ENCODE results near the gene PRDM16.
"Not testable (repeated sequence)": the region's sequence is repeated elsewhere in the genome, so short reads cannot be mapped to it uniquely, and the experiment has no call there.

The PRDM16 gene

DNA sequence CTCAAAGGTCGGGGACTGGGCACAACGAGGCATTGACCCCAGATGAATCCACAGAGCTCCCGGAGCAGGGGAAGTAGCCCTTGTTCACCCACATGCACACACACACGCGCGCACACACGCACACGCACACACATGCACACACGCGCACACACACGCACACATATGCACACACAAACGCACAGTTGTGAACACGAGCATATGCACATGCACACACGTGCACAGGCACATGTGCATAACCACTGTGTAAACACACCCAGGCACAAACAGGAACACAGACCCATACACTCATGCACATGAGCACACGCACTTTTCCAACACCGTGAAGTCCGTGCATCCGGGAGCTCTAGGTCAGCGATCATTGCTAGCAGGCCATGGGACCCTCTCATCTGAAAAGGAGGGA is 208.6 kb downstream of the PRDM16 start:
- no peaks in the 10 kb centered on the region for H3K4me1 ChIP-seq (ENCODE audit: insufficient read depth, low read length)
- WGBS, result 95% methylated on average over 19 of the region's 19 CpGs
- H3K9ac ChIP-seq (ENCODE audit: low read depth, low read length), result no peak overlapping the region
- no peak overlapping the region for H3K27ac ChIP-seq (ENCODE audit: low read depth, low read length)
- H3K36me3 ChIP-seq (ENCODE audit: insufficient read depth, low read length), result no peaks in the 10 kb centered on the region
- no peaks in the 10 kb centered on the region for H3K27me3 ChIP-seq (ENCODE audit: insufficient read depth, low read length)
- H3K4me3 ChIP-seq (ENCODE audit: low read length), result no peak overlapping the region
- no peaks in the 10 kb centered on the region for H3K9me3 ChIP-seq (ENCODE audit: insufficient read depth, low read depth, low read length)

GRCh38 chr1:3278416-3279181 is 209.6 kb downstream of the PRDM16 start:
- 95% methylated on average over 37 of the region's 37 CpGs for WGBS
- Histone ChIP-seq H3K4me1 (ENCODE audit: insufficient read depth, low read length) (no peaks in the 10 kb centered on the region), H3K27ac (ENCODE audit: low read depth, low read length) (no peak overlapping the region), H3K4me3 (ENCODE audit: low read length) (no peak overlapping the region), H3K9ac (ENCODE audit: low read depth, low read length) (no peak overlapping the region), H3K27me3 (ENCODE audit: insufficient read depth, low read length) (no peaks in the 10 kb centered on the region; the same call in 1 of the 2 replicates), H3K9me3 (ENCODE audit: insufficient read depth, low read depth, low read length) (no peaks in the 10 kb centered on the region), H3K36me3 (ENCODE audit: insufficient read depth, low read length) (no peaks in the 10 kb centered on the region)

DNA sequence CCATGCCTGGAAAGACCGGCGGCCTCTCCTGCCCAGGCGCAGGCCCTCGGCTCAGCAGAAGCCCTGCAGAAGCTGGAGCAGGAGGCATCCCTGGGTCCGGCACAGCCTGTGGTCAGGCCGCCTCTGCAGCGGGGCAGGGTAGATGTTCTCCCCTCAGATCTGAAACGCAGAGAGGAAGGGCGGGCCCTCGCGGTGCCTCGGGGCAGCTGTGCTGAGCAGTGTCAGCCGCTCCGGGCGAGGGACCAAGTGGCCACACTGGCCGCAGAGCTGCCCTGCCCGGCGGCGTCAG is 210.1 kb downstream of the PRDM16 start:
- H3K27me3 ChIP-seq (ENCODE audit: insufficient read depth, low read length), result no peaks in the 10 kb centered on the region; the same call in 1 of the 2 replicates
- no peaks in the 10 kb centered on the region for H3K9me3 ChIP-seq (ENCODE audit: insufficient read depth, low read depth, low read length)
- no peak overlapping the region for H3K9ac ChIP-seq (ENCODE audit: low read depth, low read length)
- H3K36me3 ChIP-seq (ENCODE audit: insufficient read depth, low read length), result no peaks in the 10 kb centered on the region
- H3K27ac ChIP-seq (ENCODE audit: low read depth, low read length), result no peak overlapping the region
- H3K4me3 ChIP-seq (ENCODE audit: low read length), result no peak overlapping the region
- no peaks in the 10 kb centered on the region for H3K4me1 ChIP-seq (ENCODE audit: insufficient read depth, low read length)
- 94% methylated on average over 19 of the region's 19 CpGs for WGBS

GRCh38 chr1:3281735-3282134 is 212.7 kb downstream of the PRDM16 start:
- H3K9ac ChIP-seq (ENCODE audit: low read depth, low read length), result no peak overlapping the region
- no peaks in the 10 kb centered on the region for H3K9me3 ChIP-seq (ENCODE audit: insufficient read depth, low read depth, low read length)
- 92% methylated on average over 8 of the region's 8 CpGs for WGBS
- H3K27me3 ChIP-seq (ENCODE audit: insufficient read depth, low read length), result no peaks in the 10 kb centered on the region; the same call in 1 of the 2 replicates
- H3K27ac ChIP-seq (ENCODE audit: low read depth, low read length), result no peak overlapping the region
- H3K36me3 ChIP-seq (ENCODE audit: insufficient read depth, low read length), result no peaks in the 10 kb centered on the region
- peaks cover 6% of the 10 kb centered on the region; the same call in 1 of the 2 replicates for H3K4me1 ChIP-seq (ENCODE audit: insufficient read depth, low read length)
- H3K4me3 ChIP-seq (ENCODE audit: low read length), result no peak overlapping the region

GRCh38 chr1:3282186-3282585 is 213.2 kb downstream of the PRDM16 start:
- H3K4me1 ChIP-seq (ENCODE audit: insufficient read depth, low read length), result peaks cover 6% of the 10 kb centered on the region; the same call in 1 of the 2 replicates
- H3K36me3 ChIP-seq (ENCODE audit: insufficient read depth, low read length), result no peaks in the 10 kb centered on the region
- no peak overlapping the region for H3K4me3 ChIP-seq (ENCODE audit: low read length)
- whole genome bisulfite sequencing, result 92% methylated on average over 9 of the region's 9 CpGs
- H3K9me3 ChIP-seq (ENCODE audit: insufficient read depth, low read depth, low read length), result no peaks in the 10 kb centered on the region
- no peaks in the 10 kb centered on the region; the same call in 1 of the 2 replicates for H3K27me3 ChIP-seq (ENCODE audit: insufficient read depth, low read length)
- no peak overlapping the region for H3K27ac ChIP-seq (ENCODE audit: low read depth, low read length)
- no peak overlapping the region for H3K9ac ChIP-seq (ENCODE audit: low read depth, low read length)

- Histone ChIP-seq H3K27ac (ENCODE audit: low read depth, low read length) (no peak overlapping the region), H3K9ac (ENCODE audit: low read depth, low read length) (no peak overlapping the region), H3K36me3 (ENCODE audit: insufficient read depth, low read length) (no peaks in the 10 kb centered on the region), H3K9me3 (ENCODE audit: insufficient read depth, low read depth, low read length) (no peaks in the 10 kb centered on the region), H3K4me1 (ENCODE audit: insufficient read depth, low read length) (peaks cover 6% of the 10 kb centered on the region; the same call in 1 of the 2 replicates), H3K27me3 (ENCODE audit: insufficient read depth, low read length) (no peaks in the 10 kb centered on the region; the same call in 1 of the 2 replicates), H3K4me3 (ENCODE audit: low read length) (no peak overlapping the region)
- WGBS, result 93% methylated on average over 24 of the region's 24 CpGs
Observed at GRCh38 chr1:3282656-3283430, 213.8 kb downstream of the PRDM16 start.

DNA sequence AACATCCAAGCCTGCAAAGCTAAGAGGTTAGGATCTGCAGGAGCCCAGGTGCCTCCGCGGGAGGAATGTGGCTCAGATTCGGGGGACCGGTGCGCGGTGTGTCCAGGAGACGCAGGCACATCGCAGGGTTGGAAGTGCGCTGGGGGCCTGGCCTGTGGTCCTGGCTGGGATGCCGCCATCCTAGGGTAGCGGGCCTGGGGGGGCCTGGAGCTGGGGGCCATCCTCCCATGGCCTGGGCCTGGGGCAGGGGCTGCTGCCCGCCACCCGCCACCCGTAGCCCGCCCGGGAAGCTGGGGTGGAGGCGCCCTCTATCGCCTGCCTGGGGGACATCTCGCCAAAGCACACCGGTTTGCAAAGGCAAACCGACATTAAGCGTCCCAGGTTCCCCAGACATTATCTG is 214.8 kb downstream of the PRDM16 start:
- WGBS, result 49% methylated on average over 22 of the region's 22 CpGs
- no peak overlapping the region for H3K27ac ChIP-seq (ENCODE audit: low read depth, low read length)

GRCh38 chr1:3284691-3285090 is 215.7 kb downstream of the PRDM16 start:
- Histone ChIP-seq H3K27ac (ENCODE audit: low read depth, low read length) (no peak overlapping the region), H3K4me1 (ENCODE audit: insufficient read depth, low read length) (peaks cover 6% of the 10 kb centered on the region; the same call in 1 of the 2 replicates), H3K9me3 (ENCODE audit: insufficient read depth, low read depth, low read length) (no peaks in the 10 kb centered on the region), H3K27me3 (ENCODE audit: insufficient read depth, low read length) (no peaks in the 10 kb centered on the region; the same call in 1 of the 2 replicates), H3K9ac (ENCODE audit: low read depth, low read length) (no peak overlapping the region), H3K4me3 (ENCODE audit: low read length) (no peak overlapping the region), H3K36me3 (ENCODE audit: insufficient read depth, low read length) (no peaks in the 10 kb centered on the region)
- WGBS, result 94% methylated on average over 15 of the region's 15 CpGs

More for the DNA sequence above, 214.8 kb downstream of the PRDM16 start:
- Histone ChIP-seq H3K4me3 (ENCODE audit: low read length) (no peak overlapping the region), H3K9ac (ENCODE audit: low read depth, low read length) (no peak overlapping the region), H3K4me1 (ENCODE audit: insufficient read depth, low read length) (peaks cover 6% of the 10 kb centered on the region; the same call in 1 of the 2 replicates), H3K27me3 (ENCODE audit: insufficient read depth, low read length) (no peaks in the 10 kb centered on the region; the same call in 1 of the 2 replicates), H3K36me3 (ENCODE audit: insufficient read depth, low read length) (no peaks in the 10 kb centered on the region), H3K9me3 (ENCODE audit: insufficient read depth, low read depth, low read length) (no peaks in the 10 kb centered on the region)

GRCh38 chr1:3285106-3285740 is 216.2 kb downstream of the PRDM16 start:
- WGBS, result 89% methylated on average over 19 of the region's 19 CpGs
- Histone ChIP-seq H3K36me3 (ENCODE audit: insufficient read depth, low read length) (no peaks in the 10 kb centered on the region), H3K27me3 (ENCODE audit: insufficient read depth, low read length) (no peaks in the 10 kb centered on the region; the same call in 1 of the 2 replicates), H3K27ac (ENCODE audit: low read depth, low read length) (no peak overlapping the region), H3K9me3 (ENCODE audit: insufficient read depth, low read depth, low read length) (no peaks in the 10 kb centered on the region), H3K9ac (ENCODE audit: low read depth, low read length) (no peak overlapping the region), H3K4me1 (ENCODE audit: insufficient read depth, low read length) (peaks cover 6% of the 10 kb centered on the region; the same call in 1 of the 2 replicates), H3K4me3 (ENCODE audit: low read length) (no peak overlapping the region)

GRCh38 chr1:3287095-3287494 is 218.1 kb downstream of the PRDM16 start:
- not testable (repeated sequence) for H3K9ac ChIP-seq (ENCODE audit: low read depth, low read length); H3K27ac ChIP-seq (ENCODE audit: low read depth, low read length); H3K36me3 ChIP-seq (ENCODE audit: insufficient read depth, low read length); H3K4me3 ChIP-seq (ENCODE audit: low read length); H3K9me3 ChIP-seq (ENCODE audit: insufficient read depth, low read depth, low read length); H3K27me3 ChIP-seq (ENCODE audit: insufficient read depth, low read length); H3K4me1 ChIP-seq (ENCODE audit: insufficient read depth, low read length)
- WGBS, result 93% methylated on average over 20 of the region's 33 CpGs

DNA sequence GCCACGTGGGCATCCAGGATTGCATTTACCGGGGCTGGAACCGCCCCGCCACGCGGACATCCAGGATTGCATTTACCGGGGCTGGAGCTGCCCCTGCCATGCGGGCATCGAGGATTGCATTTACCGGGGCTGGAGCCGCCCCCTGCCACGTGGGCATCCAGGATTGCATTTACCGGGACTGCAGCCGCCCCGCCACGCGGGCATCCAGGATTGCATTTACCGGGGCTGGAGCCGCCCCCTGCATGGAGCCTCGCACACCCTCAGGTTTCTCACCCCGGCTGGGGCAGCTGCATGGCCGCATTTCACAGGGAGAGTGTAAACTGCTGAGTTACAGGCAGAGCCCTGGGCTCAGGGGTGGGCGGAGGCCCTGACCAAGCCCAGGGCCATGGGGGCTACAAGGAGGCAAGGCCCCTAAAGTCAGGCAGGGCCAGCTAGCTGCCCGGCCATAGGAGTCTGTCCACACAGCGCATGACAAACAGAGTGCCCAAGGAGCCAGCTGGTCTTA is 218.7 kb downstream of the PRDM16 start:
- H3K27ac ChIP-seq (ENCODE audit: low read depth, low read length), result no peak overlapping the region
- H3K27me3 ChIP-seq (ENCODE audit: insufficient read depth, low read length), result no peaks in the 10 kb centered on the region; the same call in 1 of the 2 replicates
- no peak overlapping the region for H3K9ac ChIP-seq (ENCODE audit: low read depth, low read length)
- peaks cover 6% of the 10 kb centered on the region; the same call in 1 of the 2 replicates for H3K4me1 ChIP-seq (ENCODE audit: insufficient read depth, low read length)
- H3K4me3 ChIP-seq (ENCODE audit: low read length), result no peak overlapping the region
- no peaks in the 10 kb centered on the region for H3K9me3 ChIP-seq (ENCODE audit: insufficient read depth, low read depth, low read length)
- no peaks in the 10 kb centered on the region for H3K36me3 ChIP-seq (ENCODE audit: insufficient read depth, low read length)
- WGBS, result 95% methylated on average over 25 of the region's 25 CpGs

All from HUES64 (cell line).